ENCODE results near the gene CSH1.
"Not testable (repeated sequence)": the region's sequence is repeated elsewhere in the genome, so short reads cannot be mapped to it uniquely, and the experiment has no call there.

GRCh38 chr17:63920050-63920449, 23.7 kb upstream of the CSH1 start:
- TF ChIP-seq CTCF (IDR thresholded peaks at IDR 0.05; ENCODE audit: low read depth, low read length); POLR2A (IDR thresholded peaks at IDR 0.05; ENCODE audit: extremely low read depth, insufficient read length); MAX (IDR thresholded peaks at IDR 0.05; ENCODE audit: low read depth, low read length); MYC (IDR thresholded peaks at IDR 0.05; ENCODE audit: low read depth, low read length): not testable (repeated sequence)

All from NB4 (cell line).